Thymus (tissue), 11 donors: ENCODE results near the gene ARL16. TPM values are rescaled to one million over a fixed set of nuclear protein-coding genes. Genes with fewer than 3 reads are reported as not detected.

Experiments used
- DNase-seq, 9 donors: peaks; one replicate each; pipeline ENCODE4 v3.0.0-alpha.2; 2013; ENCODE audit warnings: low spot score in 9 of 9, low read depth in 6 of 9, missing footprints in 1 of 9
- H3K27ac ChIP-seq, 2 donors: one replicate each; pipeline ENCODE4 v1.5.1; 2013; ENCODE audit warnings: control low read depth in 1 of 2, low read depth in 1 of 2, low read length in 1 of 2, mild to moderate bottlenecking in 1 of 2, moderate library complexity in 1 of 2
- H3K27me3 ChIP-seq, 2 donors: one replicate each; pipeline ENCODE4 v1.5.1; 2013; ENCODE audit warnings: low read length in 1 of 2; ENCODE audit not compliant: control insufficient read depth in 2 of 2, insufficient read depth in 1 of 2
- H3K36me3 ChIP-seq, 2 donors: one replicate each; pipeline ENCODE4 v1.5.1; 2013; ENCODE audit warnings: low read length in 1 of 2, mild to moderate bottlenecking in 1 of 2, moderate library complexity in 1 of 2; ENCODE audit not compliant: control insufficient read depth in 2 of 2, insufficient read depth in 2 of 2
- H3K4me1 ChIP-seq, 2 donors: one replicate each; pipeline ENCODE4 v1.5.1; 2013; ENCODE audit warnings: low read length in 2 of 2; ENCODE audit not compliant: control insufficient read depth in 2 of 2, insufficient read depth in 2 of 2
- H3K4me3 ChIP-seq, 2 donors: one replicate each; pipeline ENCODE4 v1.5.1; 2013; ENCODE audit warnings: low read length in 2 of 2, control low read depth in 1 of 2, mild to moderate bottlenecking in 1 of 2
- H3K9me3 ChIP-seq, 2 donors: one replicate each; pipeline ENCODE4 v1.5.1; 2013; ENCODE audit warnings: low read length in 1 of 2, mild to moderate bottlenecking in 1 of 2; ENCODE audit not compliant: control insufficient read depth in 2 of 2, insufficient read depth in 1 of 2
- WGBS: extraction: QIAGEN DNeasy Blood & Tissue Kit; methylation state at CpG from one replicate; pipeline ENCODE4 v1.1.7; 2013; 5-methylcytosine and 5-hydroxymethylcytosine counted together
- polyA plus RNA-seq: library from polyadenylated mRNA; stranded (reverse); fragments of 200-250 nt; gene quantifications from one replicate; pipeline ENCODE4 v1.2.3, GENCODE V29; 2013
- total RNA-seq: library from RNA; stranded (reverse); fragments of 120-200 nt; gene quantifications from one replicate; pipeline ENCODE4 v1.2.4, GENCODE V29; 2013
- donor health status: healthy.

The ARL16 gene
- total and polyA plus RNA-seq, 2 donors, result 23.0 to 129 TPM

GRCh38 chr17:81635431-81635830 lies 48.2 kb downstream of the ARL16 start:
- H3K9me3 ChIP-seq, result no peaks in the 10 kb centered on the region
- peaks cover 14 to 16% of the 10 kb centered on the region in 2 donors for H3K4me1 ChIP-seq
- no peaks in the 10 kb centered on the region for H3K27me3 ChIP-seq
- H3K36me3 ChIP-seq, result peaks cover 4 to 9% of the 10 kb centered on the region in 2 donors
- no peak for DNase-seq
- H3K4me3 ChIP-seq, result no peak overlapping the region
- WGBS, result 97% methylated on average over 5 of the region's 5 CpGs
- H3K27ac ChIP-seq, result no peak overlapping the region

- Histone ChIP-seq H3K36me3 (peaks cover 25 to 37% of the 10 kb centered on the region in 2 donors), H3K4me3 (no peak overlapping the region), H3K27me3 (no peaks in the 10 kb centered on the region), H3K27ac (no peak overlapping the region), H3K4me1 (peaks cover 12% of the 10 kb centered on the region in 2 donors), H3K9me3 (no peaks in the 10 kb centered on the region)
- 82% methylated on average over 7 of the region's 7 CpGs for WGBS
- DNase-seq, result no peak
These were observed 52.1 kb downstream of the ARL16 start for GRCh38 chr17:81631482-81631881.

Other genes with a start within 250 kb of the ARL16 start
- 1,837 TPM for gene ACTG1, start 171.0 kb downstream of the ARL16 start, total RNA-seq
- gene ACTG1, start 171.0 kb downstream of the ARL16 start, polyA plus RNA-seq, result 2,739 TPM
- 0.47 TPM for gene FSCN2, start 155.4 kb downstream of the ARL16 start, total RNA-seq
- 0.87 TPM for gene FSCN2, start 155.4 kb downstream of the ARL16 start, polyA plus RNA-seq
- gene FAAP100, start 131.4 kb downstream of the ARL16 start, total RNA-seq, result 8.8 TPM
- gene FAAP100, start 131.4 kb downstream of the ARL16 start, polyA plus RNA-seq, result 43.9 TPM
- gene NPLOC4, start 46.7 kb downstream of the ARL16 start, total RNA-seq, result 26.1 TPM
- gene NPLOC4, start 46.7 kb downstream of the ARL16 start, polyA plus RNA-seq, result 43.3 TPM
- 0.47 TPM for gene TSPAN10, start 46.6 kb downstream of the ARL16 start, total RNA-seq
- 1.8 TPM for gene TSPAN10, start 46.6 kb downstream of the ARL16 start, polyA plus RNA-seq
- gene PDE6G, start 27.3 kb downstream of the ARL16 start, total RNA-seq, result 12.2 TPM
- gene PDE6G, start 27.3 kb downstream of the ARL16 start, polyA plus RNA-seq, result 18.2 TPM
- 60.9 TPM for gene OXLD1, start 17.2 kb downstream of the ARL16 start, total RNA-seq
- 83.0 TPM for gene OXLD1, start 17.2 kb downstream of the ARL16 start, polyA plus RNA-seq
- 14.4 TPM for gene CCDC137, start 17.1 kb downstream of the ARL16 start, total RNA-seq
- gene CCDC137, start 17.1 kb downstream of the ARL16 start, polyA plus RNA-seq, result 42.5 TPM
- gene HGS, start 214 bp upstream of the ARL16 start, total RNA-seq, result 39.0 TPM
- gene HGS, start 214 bp upstream of the ARL16 start, polyA plus RNA-seq, result 157 TPM
- 21.6 TPM for gene MRPL12, start 19.6 kb upstream of the ARL16 start, total RNA-seq
- 59.7 TPM for gene MRPL12, start 19.6 kb upstream of the ARL16 start, polyA plus RNA-seq
- gene SLC25A10, start 28.5 kb upstream of the ARL16 start, total RNA-seq, result 8.3 TPM
- gene SLC25A10, start 28.5 kb upstream of the ARL16 start, polyA plus RNA-seq, result 11.9 TPM
- 0.05 TPM for gene GCGR, start 120.4 kb upstream of the ARL16 start, total RNA-seq
- 0.80 TPM for gene GCGR, start 120.4 kb upstream of the ARL16 start, polyA plus RNA-seq
- 96.2 TPM for gene MCRIP1, start 149.5 kb upstream of the ARL16 start, total RNA-seq
- gene MCRIP1, start 149.5 kb upstream of the ARL16 start, polyA plus RNA-seq, result 120 TPM
- 0.28 TPM for gene PPP1R27, start 151.3 kb upstream of the ARL16 start, total RNA-seq
- gene PPP1R27, start 151.3 kb upstream of the ARL16 start, polyA plus RNA-seq, result 0.94 TPM
- 210 TPM for gene P4HB, start 176.7 kb upstream of the ARL16 start, total RNA-seq
- 219 TPM for gene P4HB, start 176.7 kb upstream of the ARL16 start, polyA plus RNA-seq
- 106 TPM for gene ARHGDIA, start 187.5 kb upstream of the ARL16 start, total RNA-seq
- 189 TPM for gene ARHGDIA, start 187.5 kb upstream of the ARL16 start, polyA plus RNA-seq
- 168 TPM for gene ALYREF, start 207.8 kb upstream of the ARL16 start, total RNA-seq
- 42.9 TPM for gene ALYREF, start 207.8 kb upstream of the ARL16 start, polyA plus RNA-seq
- gene ANAPC11, start 207.9 kb upstream of the ARL16 start, total RNA-seq, result 108 TPM
- 127 TPM for gene ANAPC11, start 207.9 kb upstream of the ARL16 start, polyA plus RNA-seq
- 1.7 TPM for gene NPB, start 218.4 kb upstream of the ARL16 start, total RNA-seq
- gene NPB, start 218.4 kb upstream of the ARL16 start, polyA plus RNA-seq, result 3.5 TPM
- 19.4 TPM for gene PCYT2, start 227.6 kb upstream of the ARL16 start, total RNA-seq
- gene PCYT2, start 227.6 kb upstream of the ARL16 start, polyA plus RNA-seq, result 37.4 TPM
- 16.1 TPM for gene SIRT7, start 234.4 kb upstream of the ARL16 start, total RNA-seq
- 47.7 TPM for gene SIRT7, start 234.4 kb upstream of the ARL16 start, polyA plus RNA-seq
- 6.0 TPM for gene MAFG, start 243.9 kb upstream of the ARL16 start, total RNA-seq
- 7.3 TPM for gene MAFG, start 243.9 kb upstream of the ARL16 start, polyA plus RNA-seq